Tibial artery (tissue), 4 donors: ENCODE measurements around the gene C12orf76.

Experiments
- DNase-seq, 2 donors: peaks; one replicate each; pipeline ENCODE4 v3.0.0-alpha.2; 2019
- H3K27ac ChIP-seq, 2 donors: fragments of 200-600 bp; sonication (generic) in 1 of 2; 1 replicate in 1 of 2; 2 replicates in 1 of 2; pipeline ENCODE4 v1.5.1; 2018 to 2019; ENCODE audit warnings: mild to moderate bottlenecking in 1 of 2
- H3K27me3 ChIP-seq, 2 donors: fragments of 200-600 bp; sonication (generic) in 1 of 2; one replicate each; pipeline versions ENCODE4 v1.5.1 to v1.6.0; 2016 to 2019
- H3K36me3 ChIP-seq, 3 donors: fragments of 200-600 bp; sonication (generic) in 2 of 3; one replicate each; pipeline ENCODE4 v1.5.1; 2016 to 2019; ENCODE audit warnings: mild to moderate bottlenecking in 2 of 3
- H3K4me1 ChIP-seq, 4 donors: fragments of 200-600 bp; sonication (generic) in 2 of 4; 1 replicate in 3 of 4; 2 replicates in 1 of 4; pipeline ENCODE4 v1.5.1; 2016 to 2019
- H3K4me3 ChIP-seq, 2 donors: fragments of 200-600 bp; sonication (generic) in 1 of 2; 1 replicate in 1 of 2; 2 replicates in 1 of 2; pipeline ENCODE4 v1.5.1; 2018 to 2019; ENCODE audit warnings: mild to moderate bottlenecking in 2 of 2
- H3K9me3 ChIP-seq, 3 donors: fragments of 200-600 bp; sonication (generic) in 1 of 3; one replicate each; pipeline ENCODE4 v1.5.1; 2016 to 2019
- CTCF ChIP-seq, 2 experiments: fragments of 200-600 bp in 1 of 2; fragments of 450-650 bp in 1 of 2; IDR thresholded peaks; one replicate each; pipeline ENCODE4 v1.5.1; 2017 to 2019; ENCODE audit warnings: antibody characterized with exemption in 2 of 2, mild to moderate bottlenecking in 1 of 2, moderate library complexity in 1 of 2
- intact Hi-C: fragments of 100-400 bp; cut with DNase I; formaldehyde crosslinking; loops from one replicate; pipeline ENCODE4 v1.15.0; 2023; ENCODE audit warnings: low total_unique reads

C12orf76 gene

DNA sequence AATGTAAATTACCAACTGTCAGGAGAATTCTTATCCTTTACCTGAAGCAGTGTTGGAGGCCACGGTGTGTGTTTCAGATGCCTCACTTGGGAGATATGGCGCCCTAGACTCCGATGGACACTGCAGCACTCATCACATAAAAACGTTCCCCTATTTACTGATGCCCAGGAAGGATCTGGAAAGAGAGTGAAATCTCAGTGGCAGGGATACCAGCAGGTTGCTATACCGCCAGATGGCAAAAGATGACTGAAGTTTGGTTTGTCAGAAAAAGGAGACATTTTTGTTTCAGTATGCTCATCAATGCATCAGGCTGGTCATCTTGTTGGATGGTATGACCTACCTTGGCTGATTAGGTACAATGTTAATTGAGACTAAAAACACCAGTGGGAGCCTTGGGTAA, 56.7 kb downstream of the C12orf76 start:
- H3K4me3 ChIP-seq = no peak overlapping the region
- TF ChIP-seq CTCF (IDR thresholded peaks at IDR 0.05) = no peak
- H3K4me1 ChIP-seq = peaks cover 0 to 27% (median 19%) of the 10 kb centered on the region in 4 donors
- H3K9me3 ChIP-seq = no peaks in the 10 kb centered on the region
- H3K36me3 ChIP-seq = peaks cover 34 to 46% (median 41%) of the 10 kb centered on the region in 3 donors
- H3K27ac ChIP-seq = no peak overlapping the region
- DNase-seq = no peak
- no peaks in the 10 kb centered on the region for H3K27me3 ChIP-seq
- intact Hi-C loops = no loop called here
